Nucleus accumbens (tissue), 56 donors: Measurements from ENCODE around the gene ZBTB25.

Experiments
- DNase-seq, 56 donors: peaks; one replicate each; lab custom pipeline; 2025; lab: John Stamatoyannopoulos, UW

The ZBTB25 gene

GRCh38 chr14:64444984-64445845 is 58.4 kb downstream of the ZBTB25 start:
- DNase-seq: no peak

- no peak for DNase-seq
These were observed 59.5 kb downstream of the ZBTB25 start for GRCh38 chr14:64444140-64444539.

GRCh38 chr14:64442300-64442988 is 61.2 kb downstream of the ZBTB25 start:
- DNase-seq: no peak

GRCh38 chr14:64440494-64440893 is 63.1 kb downstream of the ZBTB25 start:
- no peak for DNase-seq

- peak in 21 of 56 donors; percentile 6 to 68 (median 32) for DNase-seq
These were observed 64.5 kb downstream of the ZBTB25 start for GRCh38 chr14:64439141-64439540.

- DNase-seq: peak in 1 of 56 donors; percentile 9
These were observed 65.3 kb downstream of the ZBTB25 start for GRCh38 chr14:64438181-64438841.

GRCh38 chr14:64434528-64434927 is 69.1 kb downstream of the ZBTB25 start:
- DNase-seq: no peak

- peak in 35 of 56 donors; percentile 4 to 83 (median 40) for DNase-seq
These were observed 79.7 kb downstream of the ZBTB25 start for GRCh38 chr14:64423987-64424386.

GRCh38 chr14:64422756-64423155 is 80.9 kb downstream of the ZBTB25 start:
- no peak for DNase-seq

GRCh38 chr14:64422005-64422404 is 81.6 kb downstream of the ZBTB25 start:
- DNase-seq: no peak

- peak in 19 of 56 donors; percentile 5 to 62 (median 23) for DNase-seq
These were observed 82.5 kb downstream of the ZBTB25 start for GRCh38 chr14:64421166-64421565.

- DNase-seq: no peak
These were observed 84.6 kb downstream of the ZBTB25 start for GRCh38 chr14:64419003-64419402.

GRCh38 chr14:64417771-64418125 is 85.9 kb downstream of the ZBTB25 start:
- DNase-seq: peak in 3 of 56 donors; percentile 10 to 20 (median 13)

- DNase-seq: no peak
These were observed 86.4 kb downstream of the ZBTB25 start for GRCh38 chr14:64417055-64417770.

GRCh38 chr14:64416348-64416932 is 87.2 kb downstream of the ZBTB25 start:
- no peak for DNase-seq

GRCh38 chr14:64412237-64412636 is 91.4 kb downstream of the ZBTB25 start:
- DNase-seq: no peak

GRCh38 chr14:64411001-64411400 is 92.6 kb downstream of the ZBTB25 start:
- DNase-seq: no peak

- no peak for DNase-seq
These were observed 93.4 kb downstream of the ZBTB25 start for GRCh38 chr14:64410084-64410774.

- DNase-seq: no peak
These were observed 94.3 kb downstream of the ZBTB25 start for GRCh38 chr14:64409126-64409920.
